Skeletal muscle tissue (tissue), 5 donors: ENCODE measurements around the gene SHOC1. TPM values are rescaled to one million over a fixed set of nuclear protein-coding genes. Genes with fewer than 3 reads are reported as not detected.

Experiments
- H3K27ac ChIP-seq: one replicate; pipeline ENCODE4 v1.7.0; 2013; ENCODE audit warnings: mild to moderate bottlenecking, low read depth, low read length, inconsistent platforms
- H3K27me3 ChIP-seq, 3 donors: one replicate each; pipeline ENCODE4 v1.7.0; 2013; ENCODE audit warnings: low read length in 3 of 3; ENCODE audit not compliant: control insufficient read depth in 3 of 3, insufficient read depth in 3 of 3
- H3K36me3 ChIP-seq, 3 donors: one replicate each; pipeline ENCODE4 v1.7.0; 2013; ENCODE audit warnings: low read length in 3 of 3; ENCODE audit not compliant: control insufficient read depth in 3 of 3, insufficient read depth in 3 of 3
- H3K4me1 ChIP-seq, 3 donors: one replicate each; pipeline ENCODE4 v1.7.0; 2013; ENCODE audit warnings: low read length in 3 of 3, mild to moderate bottlenecking in 3 of 3; ENCODE audit not compliant: control insufficient read depth in 3 of 3, insufficient read depth in 3 of 3
- H3K4me3 ChIP-seq, 3 donors: one replicate each; pipeline ENCODE4 v1.7.0; 2013; ENCODE audit warnings: low read length in 3 of 3
- H3K9ac ChIP-seq, 3 donors: one replicate each; pipeline ENCODE4 v1.7.0; 2013; ENCODE audit warnings: low read length in 3 of 3, mild to moderate bottlenecking in 3 of 3, moderate library complexity in 2 of 3, low read depth in 1 of 3
- H3K9me3 ChIP-seq, 3 donors: one replicate each; pipeline ENCODE4 v1.7.0; 2013; ENCODE audit warnings: low read length in 3 of 3; ENCODE audit not compliant: control insufficient read depth in 3 of 3
- small RNA-seq: library from RNA; depleted of rRNA; stranded (forward); fragments of <200 nt; gene quantifications from one replicate; pipeline ENCODE3, GENCODE V24; 2014
- total RNA-seq: library from RNA; depleted of rRNA; stranded (reverse); fragments of >200 nt; gene quantifications from one replicate; pipeline ENCODE4 v1.2.3, GENCODE V29; 2014
- donor health status: Osteomylitis.

SHOC1 gene
- total RNA-seq, 1 donor from 2014 or later = not detected

DNA sequence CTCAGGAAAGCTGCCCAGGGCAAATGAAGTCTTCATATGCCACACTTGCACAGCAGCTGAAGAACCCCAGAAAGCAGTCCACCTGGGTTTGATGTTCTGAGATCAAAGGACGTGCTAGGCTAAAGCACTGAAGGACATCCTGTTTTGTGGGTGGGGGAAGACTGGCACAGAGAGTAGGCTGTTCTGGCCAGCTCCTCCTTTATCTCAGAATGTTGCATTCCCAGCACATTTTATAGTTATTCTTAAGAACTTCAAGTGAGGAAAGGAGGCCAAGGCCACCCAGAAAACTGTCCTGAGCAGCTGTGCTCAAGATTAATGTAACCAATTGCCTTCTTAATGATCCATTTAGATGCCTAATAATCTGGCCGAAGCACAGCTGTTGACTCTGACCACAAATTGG, 10.9 kb downstream of the SHOC1 start:
- Histone ChIP-seq H3K4me1 (no peaks in the 10 kb centered on the region), H3K9me3 (no peaks in the 10 kb centered on the region), H3K4me3 (no peak overlapping the region), H3K27ac (no peak overlapping the region), H3K27me3 (no peaks in the 10 kb centered on the region), H3K36me3 (no peaks in the 10 kb centered on the region), H3K9ac (no peak overlapping the region)

DNA sequence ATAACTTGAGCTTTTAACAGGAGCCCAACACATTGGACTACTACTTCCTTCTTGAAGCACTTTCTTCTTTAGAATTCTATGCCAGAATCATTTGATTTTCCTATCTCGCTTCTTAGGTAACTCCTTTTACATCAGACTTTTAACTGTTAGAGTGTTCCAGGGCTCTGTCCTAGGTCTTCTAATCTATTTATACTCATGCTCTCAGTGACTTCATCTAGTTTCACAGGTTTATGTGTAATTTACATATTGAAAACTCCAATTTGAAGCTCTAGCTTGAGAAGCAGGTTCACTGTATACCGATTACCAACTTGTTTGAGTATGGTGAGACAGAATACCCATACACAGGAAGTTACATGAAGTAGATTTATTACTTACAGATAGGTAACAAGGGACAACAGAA, 11.3 kb downstream of the SHOC1 start:
- Histone ChIP-seq H3K9ac (no peak overlapping the region), H3K9me3 (no peaks in the 10 kb centered on the region), H3K4me1 (no peaks in the 10 kb centered on the region), H3K27me3 (no peaks in the 10 kb centered on the region), H3K4me3 (no peak overlapping the region), H3K27ac (no peak overlapping the region), H3K36me3 (no peaks in the 10 kb centered on the region)

DNA sequence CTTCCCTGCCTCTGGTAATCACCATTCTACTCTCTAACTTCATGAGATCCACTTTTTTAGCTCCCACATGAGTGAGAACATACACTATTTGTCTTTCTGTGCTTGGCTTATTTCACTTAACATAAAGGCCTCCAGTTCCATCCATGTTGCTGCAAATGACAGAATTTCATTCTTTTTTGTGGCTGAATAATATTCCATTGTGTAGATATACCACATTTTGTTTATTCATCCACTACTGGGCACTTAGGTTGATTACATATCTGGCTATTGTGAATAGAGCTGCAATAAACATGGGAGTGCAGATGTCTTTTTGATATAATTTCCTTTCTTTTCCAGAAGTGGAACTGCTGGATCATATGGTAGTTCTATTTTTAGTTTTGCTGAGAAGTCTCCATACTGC, 28.7 kb downstream of the SHOC1 start:
- Histone ChIP-seq H3K27ac (no peak overlapping the region), H3K9ac (no peak overlapping the region), H3K9me3 (peaks cover 0 to 2% (median 0%) of the 10 kb centered on the region in 3 donors), H3K4me1 (no peaks in the 10 kb centered on the region), H3K27me3 (no peaks in the 10 kb centered on the region), H3K36me3 (no peaks in the 10 kb centered on the region), H3K4me3 (no peak overlapping the region)

DNA sequence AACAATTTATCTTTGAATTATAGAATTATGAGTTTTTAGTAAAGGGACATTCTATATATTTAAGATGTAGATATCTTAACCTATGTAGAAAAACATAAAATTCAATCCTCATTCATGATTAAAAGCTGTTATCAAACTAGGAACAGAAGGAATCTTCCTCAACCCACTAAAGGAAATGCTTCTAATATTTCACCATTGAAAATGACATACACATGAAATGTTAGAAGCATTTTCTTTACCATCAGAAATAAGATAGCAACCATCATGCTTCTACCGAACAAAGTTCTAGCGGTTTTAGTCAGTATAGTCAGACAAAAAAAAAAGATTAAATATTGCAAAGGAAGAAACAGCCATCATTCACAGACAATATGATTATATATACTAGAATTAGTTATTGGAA, 32.2 kb downstream of the SHOC1 start:
- Histone ChIP-seq H3K4me3 (no peak overlapping the region), H3K4me1 (no peaks in the 10 kb centered on the region), H3K27ac (no peak overlapping the region), H3K27me3 (no peaks in the 10 kb centered on the region), H3K9me3 (peaks cover 0 to 2% (median 0%) of the 10 kb centered on the region in 3 donors), H3K36me3 (no peaks in the 10 kb centered on the region), H3K9ac (no peak overlapping the region)

DNA sequence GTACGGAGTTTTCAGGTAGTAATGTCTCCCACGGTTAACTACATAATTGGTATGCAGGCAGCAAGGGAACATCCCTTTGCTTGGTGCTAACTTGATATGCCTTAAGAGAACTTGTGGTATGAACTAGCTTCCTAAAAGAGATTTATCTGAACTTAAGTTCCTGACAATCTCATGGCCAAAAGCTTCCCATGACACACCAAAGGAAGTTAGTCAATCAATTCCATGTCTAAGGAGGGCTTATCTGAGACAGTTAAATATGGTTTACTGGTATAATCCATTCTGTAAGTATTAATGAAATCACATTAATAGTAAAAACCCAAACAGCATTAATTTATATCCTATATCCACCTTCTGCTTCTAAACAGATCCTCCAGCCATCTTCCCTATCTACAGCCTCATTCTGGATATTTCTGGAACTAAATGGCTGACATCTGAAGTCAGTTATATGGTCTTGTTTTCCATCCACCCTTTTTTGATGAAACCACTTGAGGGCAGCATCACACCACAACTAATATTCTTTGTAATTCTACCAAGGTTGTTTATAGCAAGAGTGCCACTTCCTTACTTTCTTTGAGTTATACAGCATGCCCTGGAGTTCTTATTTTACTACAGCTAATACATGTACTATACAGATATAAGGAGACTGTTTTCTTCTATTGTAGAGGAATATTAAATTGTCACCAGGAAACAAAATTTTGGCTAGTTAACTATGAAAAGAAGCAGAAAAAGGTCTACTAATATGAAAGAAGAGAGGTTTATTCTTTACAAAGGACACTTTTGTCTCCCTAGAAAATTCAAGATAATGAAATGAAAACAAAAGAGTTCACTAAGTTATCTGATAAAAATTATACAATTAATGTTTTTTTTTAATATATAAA, 34.7 kb downstream of the SHOC1 start:
- no peak overlapping the region for H3K27ac ChIP-seq

DNA sequence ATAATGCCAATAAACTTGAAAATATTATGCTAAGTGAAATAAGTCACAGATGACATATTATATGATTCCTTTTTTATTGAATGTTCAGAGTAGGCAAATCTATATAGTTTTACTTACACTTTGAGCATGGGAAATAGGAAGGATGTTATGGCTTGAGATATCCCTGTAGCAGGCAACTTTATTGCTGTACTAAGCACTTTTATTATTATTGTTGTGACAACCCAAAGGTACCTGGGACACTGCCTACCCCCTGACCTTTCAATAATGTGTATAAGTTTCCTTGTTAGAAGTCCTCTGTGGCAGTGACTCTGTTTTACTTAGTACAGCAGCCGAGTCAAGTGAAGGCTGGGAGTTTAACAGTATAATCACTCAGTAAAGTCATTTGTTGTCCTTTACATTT, 39.9 kb downstream of the SHOC1 start:
- Histone ChIP-seq H3K36me3 (no peaks in the 10 kb centered on the region), H3K9me3 (peaks cover 0 to 6% (median 0%) of the 10 kb centered on the region in 3 donors), H3K4me3 (no peak overlapping the region), H3K4me1 (no peaks in the 10 kb centered on the region), H3K9ac (no peak overlapping the region), H3K27ac (no peak overlapping the region), H3K27me3 (no peaks in the 10 kb centered on the region)

More for the DNA sequence above, 34.7 kb downstream of the SHOC1 start:
- no peak overlapping the region for H3K4me3 ChIP-seq
- H3K9ac ChIP-seq = no peak overlapping the region
- no peaks in the 10 kb centered on the region for H3K9me3 ChIP-seq
- no peaks in the 10 kb centered on the region for H3K36me3 ChIP-seq
- H3K27me3 ChIP-seq = no peaks in the 10 kb centered on the region
- no peaks in the 10 kb centered on the region for H3K4me1 ChIP-seq

DNA sequence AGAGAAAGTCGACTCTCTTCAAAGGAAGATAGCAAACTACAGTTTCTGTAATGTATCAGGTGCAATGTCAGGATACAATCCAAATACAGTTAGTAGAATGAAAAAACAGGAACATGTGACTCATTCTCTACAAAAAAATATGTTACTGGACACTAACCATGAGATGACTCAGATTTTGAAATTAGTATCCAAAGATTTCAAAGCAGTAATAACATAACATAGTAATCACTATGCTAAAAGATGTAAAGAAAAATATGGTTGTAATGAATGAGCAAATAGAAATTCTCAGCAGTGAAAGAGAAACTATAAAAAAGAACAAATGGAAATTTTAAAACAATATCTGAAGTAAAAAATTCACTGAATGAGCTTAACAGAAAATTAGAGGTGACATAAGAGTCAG, 42.3 kb downstream of the SHOC1 start:
- H3K27me3 ChIP-seq = no peaks in the 10 kb centered on the region
- H3K4me1 ChIP-seq = no peaks in the 10 kb centered on the region
- no peak overlapping the region for H3K27ac ChIP-seq
- H3K9me3 ChIP-seq = peaks cover 0 to 6% (median 0%) of the 10 kb centered on the region in 3 donors
- H3K4me3 ChIP-seq = no peak overlapping the region
- H3K36me3 ChIP-seq = no peaks in the 10 kb centered on the region
- no peak overlapping the region for H3K9ac ChIP-seq

Small RNA genes lying within 50 kb of the gene (small RNA-seq; reads per million reads assigned to genes)
- not detected for gene RNU6-1013P

Other genes with a start within 250 kb of the SHOC1 start
- 53.2 TPM for gene PTGR1, start 195.3 kb downstream of the SHOC1 start, total RNA-seq
- 2.1 TPM for gene DNAJC25, start 163.6 kb downstream of the SHOC1 start, total RNA-seq
- 20.9 TPM for gene GNG10, start 133.3 kb downstream of the SHOC1 start, total RNA-seq
- 42.3 TPM for gene UGCG, start 101.9 kb upstream of the SHOC1 start, total RNA-seq